Kidney (tissue), 14 donors: ENCODE measurements around the gene PCAT7. TPM values are rescaled to one million over a fixed set of nuclear protein-coding genes. Genes with fewer than 3 reads are reported as not detected.

Source experiments
- DNase-seq, 5 donors: peaks; one replicate each; pipeline ENCODE4 v3.0.0-alpha.2; 2013 to 2020
- FAIRE-seq: peaks from 2 replicates; lab custom pipeline; 2012; peaks lifted over from hg19 to GRCh38; lab: Jason Lieb, UNC
- H3K27ac ChIP-seq, 2 donors: one replicate each; pipeline ENCODE4 v1.7.0; 2013; ENCODE audit warnings: low read depth in 2 of 2, low read length in 2 of 2, inconsistent platforms in 1 of 2
- H3K27me3 ChIP-seq: one replicate; pipeline ENCODE4 v1.7.1; 2013; ENCODE audit warnings: low read length, inconsistent platforms; ENCODE audit not compliant: control insufficient read depth, insufficient read depth
- H3K36me3 ChIP-seq, 3 donors: one replicate each; pipeline versions ENCODE4 v1.7.0 to v1.7.1; 2013; ENCODE audit warnings: low read length in 3 of 3, control low read depth in 1 of 3, inconsistent platforms in 1 of 3; ENCODE audit not compliant: insufficient read depth in 3 of 3, control insufficient read depth in 2 of 3
- H3K4me1 ChIP-seq, 3 donors: one replicate each; pipeline versions ENCODE4 v1.7.0 to v1.7.1; 2013; ENCODE audit warnings: low read length in 3 of 3, inconsistent platforms in 1 of 3, low read depth in 1 of 3; ENCODE audit not compliant: control insufficient read depth in 2 of 3, insufficient read depth in 2 of 3
- H3K4me3 ChIP-seq, 3 donors: one replicate each; pipeline versions ENCODE4 v1.7.0 to v1.8.1; 2013; ENCODE audit warnings: low read length in 3 of 3, control low read depth in 1 of 3, inconsistent platforms in 1 of 3
- H3K9ac ChIP-seq, 3 donors: one replicate each; pipeline versions ENCODE4 v1.7.0 to v1.7.1; 2013; ENCODE audit warnings: low read length in 3 of 3, control low read depth in 1 of 3, inconsistent platforms in 1 of 3
- H3K9me3 ChIP-seq, 3 donors: one replicate each; pipeline versions ENCODE4 v1.7.0 to v1.7.1; 2013; ENCODE audit warnings: low read length in 3 of 3, control low read depth in 1 of 3, inconsistent platforms in 1 of 3; ENCODE audit not compliant: control insufficient read depth in 2 of 3, insufficient read depth in 1 of 3
- intact Hi-C: fragments of 100-400 bp; cut with DNase I; formaldehyde crosslinking; loops from one replicate; pipeline ENCODE4 v1.11.1; 2022
- polyA plus RNA-seq: library from polyadenylated mRNA; stranded (reverse); fragments of 350-450 nt; fragmentation: Illumina TruSeq; extraction: RNeasy Lipid Tissue Mini Kit (QIAGEN cat#74804); gene quantifications from one replicate; pipeline ENCODE4 v1.2.3, GENCODE V29; 2014; ENCODE audit warnings: low read depth, low replicate concordance; ENCODE audit not compliant: insufficient read depth
- total RNA-seq: library from RNA; stranded (reverse); fragmentation: NEBNext Ultra II Directional; extraction: Animal tissue kit (Norgen Biotek cat#: 25700); gene quantifications from one replicate; pipeline ENCODE4 v1.2.1, GENCODE V29; 2021
- TF ChIP-seq, protein P1 (sequence below): IDR thresholded peaks from 3 replicates; pipeline ENCODE4 v1.5.1; 2012; ENCODE audit warnings: mild to moderate bottlenecking, moderate library complexity, borderline replicate concordance; ENCODE audit not compliant: insufficient read depth; ENCODE audit errors: extremely low read depth
- donor health status: control.
- donor health status: control.
- donor health status: control.
- donor health status: control.
- donor health status: control.
- donor health status: DM: yes; HTN: yes; CAD: no.
- donor health status: Normal renal cell carcinoma (clear cell type).

The PCAT7 gene
- total and polyA plus RNA-seq, 2 donors from 2014 or later, result 0.28 to 1.5 TPM

GRCh38 chr9:94567271-94567670 lies 12.4 kb downstream of the PCAT7 start:
- intact Hi-C loops, result no loop called here
- no peak overlapping the region for H3K27ac ChIP-seq
- TF ChIP-seq, protein P1, sequence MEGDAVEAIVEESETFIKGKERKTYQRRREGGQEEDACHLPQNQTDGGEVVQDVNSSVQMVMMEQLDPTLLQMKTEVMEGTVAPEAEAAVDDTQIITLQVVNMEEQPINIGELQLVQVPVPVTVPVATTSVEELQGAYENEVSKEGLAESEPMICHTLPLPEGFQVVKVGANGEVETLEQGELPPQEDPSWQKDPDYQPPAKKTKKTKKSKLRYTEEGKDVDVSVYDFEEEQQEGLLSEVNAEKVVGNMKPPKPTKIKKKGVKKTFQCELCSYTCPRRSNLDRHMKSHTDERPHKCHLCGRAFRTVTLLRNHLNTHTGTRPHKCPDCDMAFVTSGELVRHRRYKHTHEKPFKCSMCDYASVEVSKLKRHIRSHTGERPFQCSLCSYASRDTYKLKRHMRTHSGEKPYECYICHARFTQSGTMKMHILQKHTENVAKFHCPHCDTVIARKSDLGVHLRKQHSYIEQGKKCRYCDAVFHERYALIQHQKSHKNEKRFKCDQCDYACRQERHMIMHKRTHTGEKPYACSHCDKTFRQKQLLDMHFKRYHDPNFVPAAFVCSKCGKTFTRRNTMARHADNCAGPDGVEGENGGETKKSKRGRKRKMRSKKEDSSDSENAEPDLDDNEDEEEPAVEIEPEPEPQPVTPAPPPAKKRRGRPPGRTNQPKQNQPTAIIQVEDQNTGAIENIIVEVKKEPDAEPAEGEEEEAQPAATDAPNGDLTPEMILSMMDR, result no peak
- H3K9ac ChIP-seq, result no peak overlapping the region
- no peaks in the 10 kb centered on the region for H3K36me3 ChIP-seq
- DNase-seq (no peak), FAIRE-seq (no peak)
- no peak overlapping the region for H3K4me3 ChIP-seq
- no peaks in the 10 kb centered on the region for H3K9me3 ChIP-seq
- no peaks in the 10 kb centered on the region for H3K4me1 ChIP-seq
- no peaks in the 10 kb centered on the region for H3K27me3 ChIP-seq

DNA sequence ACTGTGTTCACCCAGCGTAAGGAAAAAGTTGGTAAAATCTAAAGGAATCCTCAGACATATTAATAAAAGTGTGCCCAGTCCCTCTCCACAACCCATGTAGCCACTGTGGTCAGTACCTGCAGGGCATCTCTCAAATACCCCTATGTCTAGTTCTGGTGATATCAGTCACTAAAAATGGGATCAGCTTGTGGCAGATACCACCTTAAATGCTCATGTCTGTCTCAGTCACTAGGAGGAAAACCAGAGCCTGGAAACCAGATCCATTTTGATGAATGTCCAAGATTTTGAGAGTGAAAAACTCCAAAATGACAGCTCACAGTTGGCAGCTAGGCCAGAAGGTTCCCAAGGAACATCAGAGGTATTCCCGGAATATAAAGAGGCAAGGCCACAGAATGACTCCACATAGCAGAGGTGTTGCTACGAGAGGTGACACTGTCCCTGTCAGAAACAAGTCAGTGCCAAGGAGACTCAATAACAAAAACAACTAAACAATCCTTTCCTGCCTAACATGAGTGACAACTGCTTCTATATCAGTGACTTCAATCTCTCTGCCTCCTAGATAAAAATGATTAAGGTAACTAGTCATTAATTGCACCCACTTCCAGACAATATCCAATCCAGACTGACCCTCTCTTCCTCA lies 13.5 kb downstream of the PCAT7 start:
- FAIRE-seq, result no peak
- no peaks in the 10 kb centered on the region for H3K27me3 ChIP-seq
- DNase-seq, result no peak
- no peaks in the 10 kb centered on the region for H3K4me1 ChIP-seq
- H3K9me3 ChIP-seq, result no peaks in the 10 kb centered on the region
- no peak overlapping the region for H3K27ac ChIP-seq
- TF ChIP-seq, protein P1, result no peak
- H3K36me3 ChIP-seq, result no peaks in the 10 kb centered on the region
- intact Hi-C loops, result no loop called here
- no peak overlapping the region for H3K4me3 ChIP-seq
- H3K9ac ChIP-seq, result no peak overlapping the region

GRCh38 chr9:94568972-94569712 lies 14.3 kb downstream of the PCAT7 start:
- intact Hi-C loops, result no loop called here
- Histone ChIP-seq H3K36me3 (no peaks in the 10 kb centered on the region), H3K27ac (no peak overlapping the region), H3K9ac (no peak overlapping the region), H3K4me1 (no peaks in the 10 kb centered on the region), H3K4me3 (no peak overlapping the region), H3K27me3 (no peaks in the 10 kb centered on the region), H3K9me3 (no peaks in the 10 kb centered on the region)
- DNase-seq, result no peak
- TF ChIP-seq, protein P1, result no peak
- FAIRE-seq, result no peak
